Endothelial cell of umbilical vein (primary cell): Measurements from ENCODE around the gene RIT2. TPM values are rescaled to one million over a fixed set of nuclear protein-coding genes. Genes with fewer than 3 reads are reported as not detected.

ENCODE experiments used
- BruUV-seq: library from RNA; stranded (reverse); fragments of 400-500 nt; replicated peaks from 2 replicates; lab custom pipeline; 2021; lab: Mats Ljungman, UMichigan
- CTCF ChIA-PET: fragments of 300-600, 350-600 bp; sonication (Branson Sonifier 250); formaldehyde crosslinking; loops from one replicate; lab custom pipeline; 2021; ENCODE audit warnings: antibody characterized with exemption, inconsistent platforms; lab: Charles Lee
- POLR2A ChIA-PET: fragments of 300-600, 350-600 bp; sonication (Branson Sonifier 250); formaldehyde crosslinking; loops from one replicate; lab custom pipeline; 2021; ENCODE audit warnings: antibody characterized with exemption, inconsistent platforms; lab: Charles Lee
- DNase-seq: peaks from one replicate; pipeline ENCODE4 v3.0.0-alpha.2; 2011; ENCODE audit warnings: low read depth, low spot score
- FAIRE-seq: peaks from 2 replicates; lab custom pipeline; 2011; peaks lifted over from hg19 to GRCh38; lab: Jason Lieb, UNC
- H2AFZ ChIP-seq: 2 replicates; pipeline ENCODE4 v1.6.0; 2012; ENCODE audit warnings: low read depth, low read length, control low read depth, inconsistent platforms
- H3K27ac ChIP-seq: 2 replicates; pipeline ENCODE4 v1.5.1; 2011; ENCODE audit warnings: low read depth, mild to moderate bottlenecking, control low read depth, low read length, moderate library complexity; ENCODE audit not compliant: insufficient read depth
- H3K27me3 ChIP-seq, 2 experiments: 2 replicates each; pipeline versions ENCODE4 v1.6.0 to v1.6.1; 2011; ENCODE audit warnings: low read length in 2 of 2, mixed read lengths in 1 of 2; ENCODE audit not compliant: control insufficient read depth in 2 of 2, insufficient read depth in 2 of 2
- H3K36me3 ChIP-seq, 2 experiments: 2 replicates in 1 of 2; 3 replicates in 1 of 2; pipeline ENCODE4 v1.5.1; 2011; ENCODE audit warnings: low read length in 2 of 2, mild to moderate bottlenecking in 1 of 2, moderate library complexity in 1 of 2; ENCODE audit not compliant: control insufficient read depth in 2 of 2, insufficient read depth in 2 of 2; ENCODE audit errors: extremely low read depth in 1 of 2
- H3K4me1 ChIP-seq: 3 replicates; pipeline ENCODE4 v1.5.1; 2011; ENCODE audit warnings: mild to moderate bottlenecking, low read length; ENCODE audit not compliant: control insufficient read depth, insufficient read depth; ENCODE audit errors: extremely low read depth
- H3K4me2 ChIP-seq: 2 replicates; pipeline ENCODE4 v1.6.1; 2011; ENCODE audit warnings: low read length, control low read depth, mixed read lengths; ENCODE audit not compliant: insufficient read depth
- H3K4me3 ChIP-seq, 3 experiments: fragments of 200-600 bp in 1 of 3; sonication (generic), shearing (Covaris generic) in 1 of 3; replicated peaks in 1 of 3; 2 replicates each; pipeline ENCODE4 v1.5.1; 2011 to 2016; ENCODE audit warnings: control low read depth in 3 of 3, low read length in 3 of 3, mild to moderate bottlenecking in 2 of 3, inconsistent platforms in 1 of 3, low read depth in 1 of 3, moderate library complexity in 1 of 3; ENCODE audit not compliant: insufficient read depth in 1 of 3
- H3K79me2 ChIP-seq: 2 replicates; pipeline ENCODE4 v1.6.0; 2012; ENCODE audit warnings: low read length, inconsistent platforms; ENCODE audit not compliant: control insufficient read depth, insufficient read depth
- H3K9ac ChIP-seq: replicated peaks from 2 replicates; pipeline ENCODE3; 2011; ENCODE audit warnings: low read length, control low read depth; ENCODE audit not compliant: insufficient read depth; ENCODE audit errors: extremely low read depth
- H3K9me1 ChIP-seq: replicated peaks from 3 replicates; pipeline ENCODE4 v1.6.0; 2011; ENCODE audit warnings: mild to moderate bottlenecking, low read length; ENCODE audit not compliant: control insufficient read depth, insufficient read depth; ENCODE audit errors: extremely low read depth
- H3K9me3 ChIP-seq: replicated peaks from 2 replicates; pipeline ENCODE4 v1.5.1; 2012; ENCODE audit warnings: low read length, inconsistent platforms; ENCODE audit not compliant: control insufficient read depth, insufficient read depth
- H4K20me1 ChIP-seq: replicated peaks from 2 replicates; pipeline ENCODE3; 2011; ENCODE audit warnings: mild to moderate bottlenecking, low read length; ENCODE audit not compliant: control insufficient read depth, insufficient read depth; ENCODE audit errors: extremely low read depth
- EZH2 ChIP-seq: IDR thresholded peaks from 2 replicates; pipeline ENCODE4 v1.6.1; 2012; ENCODE audit warnings: borderline replicate concordance, low read depth, mild to moderate bottlenecking, moderate library complexity, low read length, inconsistent platforms; ENCODE audit not compliant: severe bottlenecking
- FOS ChIP-seq: IDR thresholded peaks from 2 replicates; pipeline ENCODE4 v1.6.1; 2011; ENCODE audit warnings: mild to moderate bottlenecking, low read length, moderate library complexity, borderline replicate concordance; ENCODE audit not compliant: insufficient read depth
- GATA2 ChIP-seq: IDR thresholded peaks from 2 replicates; pipeline ENCODE4 v1.7.0; 2011; ENCODE audit warnings: low read depth, mild to moderate bottlenecking, moderate library complexity, mixed read lengths, low read length; ENCODE audit not compliant: insufficient read length, insufficient read depth
- JUN ChIP-seq: IDR thresholded peaks from 2 replicates; pipeline ENCODE4 v1.6.1; 2011; ENCODE audit warnings: borderline replicate concordance, low read depth; ENCODE audit not compliant: insufficient read length, insufficient read depth
- MAX ChIP-seq: IDR thresholded peaks from 2 replicates; pipeline ENCODE4 v1.6.1; 2011; ENCODE audit not compliant: insufficient read depth, insufficient read length
- POLR2AphosphoS5 ChIP-seq: IDR thresholded peaks from 2 replicates; pipeline ENCODE4 v1.6.1; 2012; ENCODE audit warnings: low read depth, mild to moderate bottlenecking, control low read depth, low read length, moderate library complexity; ENCODE audit not compliant: insufficient read depth
- dilution Hi-C: fragments of 300-500 bp; cut with MboI; formaldehyde crosslinking; loops from one replicate; pipeline ENCODE4 v1.15.0; 2019; ENCODE audit warnings: low sequenced_read_pairs; ENCODE audit not compliant: extremely low pct_ligation_motif_present
- intact Hi-C: fragments of 100-400 bp; cut with micrococcal nuclease; formaldehyde crosslinking; loops from one replicate; pipeline ENCODE4 v1.10.0; 2022
- polyA plus RNA-seq, 4 experiments: library from polyadenylated mRNA; depleted of rRNA in 3 of 4; stranded (reverse) in 3 of 4; unstranded in 1 of 4; fragments of >200 nt; gene quantifications; 2 replicates each; pipeline versions ENCODE4 v1.2.1 to v1.2.3, GENCODE V29; 2011 to 2012; ENCODE audit warnings: missing spikeins in 1 of 4
- total RNA-seq: library from RNA; stranded (reverse); gene quantifications from 2 replicates; pipeline ENCODE4 v1.2.3, GENCODE V29; 2021
- TF ChIP-seq, protein P1 (sequence below), 2 donors: IDR thresholded peaks; 1 replicate in 1 of 2; 2 replicates in 1 of 2; pipeline ENCODE4 v1.5.1; 2011; ENCODE audit warnings: low read length in 2 of 2, mild to moderate bottlenecking in 2 of 2, moderate library complexity in 2 of 2, control low read depth in 1 of 2, inconsistent platforms in 1 of 2, low read depth in 1 of 2; ENCODE audit not compliant: insufficient read depth in 1 of 2; ENCODE audit errors: extremely low read depth in 1 of 2

Gene RIT2
- total and polyA plus RNA-seq, 2 donors (not counting 3 experiments of a cell fraction or from before 2014, with no cell fraction given): not detected

DNA sequence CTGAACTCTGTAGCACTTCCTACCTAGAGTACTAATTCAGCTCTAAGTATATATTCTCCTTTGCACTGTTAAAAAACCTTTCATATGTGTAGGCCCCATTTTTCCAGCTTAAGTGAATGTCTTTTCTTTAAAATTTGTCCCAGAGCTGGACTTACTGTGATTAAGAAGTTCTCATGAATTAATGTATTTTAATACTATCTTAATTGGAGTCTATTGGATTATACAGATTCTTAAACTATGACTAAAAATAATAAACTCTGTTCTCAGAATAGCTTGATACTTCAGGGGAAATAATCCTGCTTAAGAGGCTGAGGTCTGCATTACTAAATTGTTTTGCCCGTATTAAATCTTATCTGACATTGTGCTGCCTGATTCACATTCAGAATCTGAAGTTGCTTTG is 223.3 kb downstream of the RIT2 start:
- no TSS peak for BruUV-seq
- no peak overlapping the region for H3K4me2 ChIP-seq
- DNase-seq: no peak
- no peak for TF ChIP-seq JUN
- no peak for TF ChIP-seq GATA2
- TF ChIP-seq POLR2AphosphoS5: no peak
- TF ChIP-seq, protein P1, sequence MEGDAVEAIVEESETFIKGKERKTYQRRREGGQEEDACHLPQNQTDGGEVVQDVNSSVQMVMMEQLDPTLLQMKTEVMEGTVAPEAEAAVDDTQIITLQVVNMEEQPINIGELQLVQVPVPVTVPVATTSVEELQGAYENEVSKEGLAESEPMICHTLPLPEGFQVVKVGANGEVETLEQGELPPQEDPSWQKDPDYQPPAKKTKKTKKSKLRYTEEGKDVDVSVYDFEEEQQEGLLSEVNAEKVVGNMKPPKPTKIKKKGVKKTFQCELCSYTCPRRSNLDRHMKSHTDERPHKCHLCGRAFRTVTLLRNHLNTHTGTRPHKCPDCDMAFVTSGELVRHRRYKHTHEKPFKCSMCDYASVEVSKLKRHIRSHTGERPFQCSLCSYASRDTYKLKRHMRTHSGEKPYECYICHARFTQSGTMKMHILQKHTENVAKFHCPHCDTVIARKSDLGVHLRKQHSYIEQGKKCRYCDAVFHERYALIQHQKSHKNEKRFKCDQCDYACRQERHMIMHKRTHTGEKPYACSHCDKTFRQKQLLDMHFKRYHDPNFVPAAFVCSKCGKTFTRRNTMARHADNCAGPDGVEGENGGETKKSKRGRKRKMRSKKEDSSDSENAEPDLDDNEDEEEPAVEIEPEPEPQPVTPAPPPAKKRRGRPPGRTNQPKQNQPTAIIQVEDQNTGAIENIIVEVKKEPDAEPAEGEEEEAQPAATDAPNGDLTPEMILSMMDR (IDR thresholded peaks at IDR 0.05; ENCODE audit: extremely low read depth in 1 of 2, insufficient read depth in 1 of 2, low read depth in 1 of 2, low read length in 2 of 2): no peak
- no peak for TF ChIP-seq EZH2
- no peak for TF ChIP-seq FOS
- TF ChIP-seq MAX: no peak
- H3K9ac ChIP-seq: no peak overlapping the region
- no peak for FAIRE-seq
- no peaks in the 10 kb centered on the region for H3K9me1 ChIP-seq
- dilution Hi-C loops (no loop called here), intact Hi-C loops (no loop called here)
- ChIA-PET POLR2A (no interaction called here), CTCF (no interaction called here)
- no peaks in the 10 kb centered on the region for H3K27me3 ChIP-seq
- H3K79me2 ChIP-seq: no peaks in the 10 kb centered on the region
- H3K4me1 ChIP-seq: no peaks in the 10 kb centered on the region
- no peaks in the 10 kb centered on the region for H3K9me3 ChIP-seq
- H3K36me3 ChIP-seq: no peaks in the 10 kb centered on the region
- H4K20me1 ChIP-seq: no peaks in the 10 kb centered on the region
- H3K27ac ChIP-seq: no peak overlapping the region
- no peak overlapping the region for H2AFZ ChIP-seq
- H3K4me3 ChIP-seq: no peak overlapping the region
